Activated naive CD4-positive, alpha-beta T cell treated with anti-CD3 and anti-CD28 coated beads for 36 hours (primary cell): Measurements from ENCODE around the gene PSG5. TPM values are rescaled to one million over a fixed set of nuclear protein-coding genes. Genes with fewer than 3 reads are reported as not detected.
"Not testable (repeated sequence)": the region's sequence is repeated elsewhere in the genome, so short reads cannot be mapped to it uniquely, and the experiment has no call there.

Experiments
- CTCF ChIA-PET: fragments of 350-600 bp; sonication (Branson Sonifier 250); formaldehyde crosslinking; loops from one replicate; lab custom pipeline; 2021; ENCODE audit warnings: antibody characterized with exemption; lab: Charles Lee
- DNase-seq: peaks from one replicate; pipeline ENCODE4 v3.0.0-alpha.2; 2020
- H3K27ac Mint-ChIP-seq: one replicate; pipeline ENCODE4 v1.8.0; 2021; ENCODE audit warnings: mild to moderate bottlenecking, mixed read lengths
- H3K27me3 Mint-ChIP-seq: one replicate; pipeline ENCODE4 v1.8.0; 2021; ENCODE audit warnings: low read depth, mixed read lengths
- H3K36me3 Mint-ChIP-seq: one replicate; pipeline ENCODE4 v1.8.0; 2021; ENCODE audit warnings: low read depth, mixed read lengths
- H3K4me1 Mint-ChIP-seq: one replicate; pipeline ENCODE4 v1.8.0; 2021; ENCODE audit warnings: low read depth, mixed read lengths
- H3K4me3 Mint-ChIP-seq: one replicate; pipeline ENCODE4 v1.8.0; 2021; ENCODE audit warnings: mild to moderate bottlenecking, moderate library complexity, mixed read lengths
- H3K9me3 Mint-ChIP-seq: one replicate; pipeline ENCODE4 v1.8.0; 2021; ENCODE audit warnings: mixed read lengths
- intact Hi-C: fragments of 100-400 bp; cut with micrococcal nuclease; formaldehyde crosslinking; loops from one replicate; pipeline ENCODE4 v1.15.1; 2023
- total RNA-seq, 2 experiments: library from RNA; stranded (reverse); gene quantifications; one replicate each; pipeline ENCODE4 v1.2.3, GENCODE V29; 2021

PSG5 gene
- total RNA-seq, 2 experiments from 2014 or later, result not detected

GRCh38 chr19:43120433-43121026 is 65.8 kb downstream of the PSG5 start:
- H3K36me3 Mint-ChIP-seq, H3K9me3 Mint-ChIP-seq, H3K27ac Mint-ChIP-seq, DNase-seq, H3K4me3 Mint-ChIP-seq, H3K4me1 Mint-ChIP-seq, H3K27me3 Mint-ChIP-seq, intact Hi-C loops, CTCF ChIA-PET: not testable (repeated sequence)

- H3K36me3 Mint-ChIP-seq, CTCF ChIA-PET, H3K9me3 Mint-ChIP-seq, H3K27ac Mint-ChIP-seq, DNase-seq, H3K27me3 Mint-ChIP-seq, H3K4me1 Mint-ChIP-seq, H3K4me3 Mint-ChIP-seq, intact Hi-C loops: not testable (repeated sequence)
Observed at GRCh38 chr19:43119526-43119925, 66.8 kb downstream of the PSG5 start.

Other genes with a start within 250 kb of the PSG5 start
- not detected for gene PSG7, start 249.3 kb downstream of the PSG5 start, total RNA-seq
- not detected for gene PSG11, start 160.1 kb downstream of the PSG5 start, total RNA-seq
- gene PSG2, start 103.8 kb downstream of the PSG5 start, total RNA-seq, result not detected
- gene PSG4, start 19.1 kb upstream of the PSG5 start, total RNA-seq, result not detected
- not detected for gene PSG9, start 83.0 kb upstream of the PSG5 start, total RNA-seq
- not detected for gene CD177, start 167.2 kb upstream of the PSG5 start, total RNA-seq
- gene TEX101, start 228.4 kb upstream of the PSG5 start, total RNA-seq, result not detected